Measurements from ENCODE around the gene CDK14.

CDK14 gene

GRCh38 chr7:90988516-90988915, 392.4 kb downstream of the CDK14 start:
- H3K4me3 Mint-ChIP-seq = no peak overlapping the region
- no peaks in the 10 kb centered on the region for H3K9me3 Mint-ChIP-seq
- H3K27me3 Mint-ChIP-seq = no peaks in the 10 kb centered on the region
- H3K27ac Mint-ChIP-seq = no peak overlapping the region
- no peaks in the 10 kb centered on the region for H3K36me3 Mint-ChIP-seq (ENCODE audit: low read depth)
- H3K4me1 Mint-ChIP-seq (ENCODE audit: low read depth) = no peaks in the 10 kb centered on the region

GRCh38 chr7:90988996-90989765, 393.1 kb downstream of the CDK14 start:
- Mint-ChIP-seq H3K4me3 (no peak overlapping the region), H3K9me3 (no peaks in the 10 kb centered on the region), H3K27ac (no peak overlapping the region), H3K4me1 (ENCODE audit: low read depth) (no peaks in the 10 kb centered on the region), H3K27me3 (no peaks in the 10 kb centered on the region), H3K36me3 (ENCODE audit: low read depth) (no peaks in the 10 kb centered on the region)

DNA sequence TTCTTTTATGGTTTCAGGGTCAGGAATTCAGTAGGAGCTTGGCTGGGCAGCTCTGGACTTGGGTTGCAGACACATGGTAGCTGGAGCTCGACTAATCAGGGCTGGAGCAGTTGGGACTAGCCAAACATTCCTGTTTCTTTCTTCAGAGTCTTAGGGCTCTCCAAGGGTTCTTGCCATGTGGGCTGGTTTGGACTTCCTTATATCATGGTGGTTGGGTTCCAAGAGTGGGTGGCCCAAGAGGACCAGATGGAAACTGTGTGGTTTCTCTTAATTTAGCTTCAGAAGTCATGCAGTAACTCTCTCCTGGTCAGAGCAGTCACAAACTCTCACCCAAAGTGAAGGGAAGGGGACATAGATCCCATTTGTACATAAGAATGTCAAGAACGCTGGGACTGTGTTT, 398.0 kb downstream of the CDK14 start:
- H3K4me3 Mint-ChIP-seq = no peak overlapping the region
- no peaks in the 10 kb centered on the region for H3K27me3 Mint-ChIP-seq
- H3K27ac Mint-ChIP-seq = no peak overlapping the region
- no peaks in the 10 kb centered on the region for H3K4me1 Mint-ChIP-seq (ENCODE audit: low read depth)
- H3K9me3 Mint-ChIP-seq = no peaks in the 10 kb centered on the region
- no peaks in the 10 kb centered on the region for H3K36me3 Mint-ChIP-seq (ENCODE audit: low read depth)

DNA sequence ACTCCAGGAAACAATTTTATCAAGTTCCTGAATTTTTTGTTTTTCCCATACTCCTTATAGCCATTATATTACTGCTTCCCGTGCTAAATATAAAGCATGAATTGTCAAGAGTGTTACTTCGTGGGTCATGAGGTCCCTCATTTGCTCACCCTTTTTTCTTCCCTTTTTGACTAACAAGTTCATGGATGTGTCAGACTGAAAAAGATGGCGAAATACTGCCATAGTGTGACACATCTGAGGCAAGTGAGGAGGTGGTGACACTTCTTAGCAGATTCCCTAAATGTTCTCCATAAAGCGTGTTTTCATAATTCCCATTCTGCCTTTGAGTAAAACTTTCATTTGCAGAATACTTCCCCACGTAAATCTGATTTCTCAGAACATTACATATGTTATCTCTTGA, 398.5 kb downstream of the CDK14 start:
- H3K9me3 Mint-ChIP-seq = no peaks in the 10 kb centered on the region
- H3K27me3 Mint-ChIP-seq = no peaks in the 10 kb centered on the region
- no peaks in the 10 kb centered on the region for H3K36me3 Mint-ChIP-seq (ENCODE audit: low read depth)
- no peak overlapping the region for H3K4me3 Mint-ChIP-seq
- H3K4me1 Mint-ChIP-seq (ENCODE audit: low read depth) = no peaks in the 10 kb centered on the region
- H3K27ac Mint-ChIP-seq = no peak overlapping the region

DNA sequence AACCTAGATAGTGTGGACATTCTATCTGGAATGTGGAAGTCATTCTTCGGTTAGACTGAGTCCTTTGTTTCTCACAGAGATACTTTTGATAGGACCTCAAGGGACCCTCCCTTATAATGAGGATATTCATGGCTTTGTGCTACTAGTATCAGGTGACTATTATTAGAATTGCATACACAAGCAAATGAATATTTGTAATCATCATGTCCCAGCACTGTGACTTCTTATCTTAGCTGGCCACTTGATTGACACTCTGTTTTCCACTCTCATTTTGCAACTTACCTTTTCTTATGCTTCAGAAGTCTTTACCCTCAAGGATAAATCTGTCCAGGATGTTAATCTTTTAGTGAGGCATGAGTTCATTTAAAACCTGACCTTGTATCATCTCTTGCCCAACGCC, 399.9 kb downstream of the CDK14 start:
- no peaks in the 10 kb centered on the region for H3K36me3 Mint-ChIP-seq (ENCODE audit: low read depth)

GRCh38 chr7:90999989-91000979, 404.2 kb downstream of the CDK14 start:
- Mint-ChIP-seq H3K4me1 (ENCODE audit: low read depth) (no peaks in the 10 kb centered on the region), H3K36me3 (ENCODE audit: low read depth) (no peaks in the 10 kb centered on the region), H3K9me3 (peaks cover 9% of the 10 kb centered on the region), H3K27me3 (no peaks in the 10 kb centered on the region), H3K4me3 (no peak overlapping the region), H3K27ac (no peak overlapping the region)

More for the DNA sequence above, 399.9 kb downstream of the CDK14 start:
- H3K9me3 Mint-ChIP-seq = no peaks in the 10 kb centered on the region
- no peaks in the 10 kb centered on the region for H3K27me3 Mint-ChIP-seq
- H3K27ac Mint-ChIP-seq = no peak overlapping the region
- H3K4me1 Mint-ChIP-seq (ENCODE audit: low read depth) = no peaks in the 10 kb centered on the region
- H3K4me3 Mint-ChIP-seq = no peak overlapping the region

- Mint-ChIP-seq H3K9me3 (peaks cover 9% of the 10 kb centered on the region), H3K36me3 (ENCODE audit: low read depth) (no peaks in the 10 kb centered on the region), H3K4me1 (ENCODE audit: low read depth) (no peaks in the 10 kb centered on the region), H3K27me3 (no peaks in the 10 kb centered on the region), H3K4me3 (no peak overlapping the region), H3K27ac (no peak overlapping the region)
Observed at GRCh38 chr7:91005024-91005423, 408.9 kb downstream of the CDK14 start.

DNA sequence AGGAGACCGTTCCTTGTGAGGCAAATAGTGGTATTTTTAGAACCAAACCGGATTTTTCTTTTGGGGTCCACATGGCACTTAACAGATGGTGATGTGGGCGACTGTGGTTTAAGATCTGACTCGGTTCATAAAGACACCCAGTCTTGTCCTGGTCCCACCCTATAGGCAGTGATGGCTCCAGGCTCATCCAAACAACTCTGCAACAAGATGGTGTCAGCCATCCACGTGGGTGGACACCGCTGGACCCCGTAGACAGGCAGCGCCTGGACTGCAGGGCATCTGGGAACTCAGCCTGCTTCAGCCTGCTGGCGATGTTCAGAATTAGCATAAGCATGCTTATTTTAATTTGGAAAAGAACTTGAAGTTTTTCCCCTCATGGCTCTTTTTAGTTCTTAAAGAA, 409.7 kb downstream of the CDK14 start:
- Mint-ChIP-seq H3K36me3 (ENCODE audit: low read depth) (no peaks in the 10 kb centered on the region), H3K4me1 (ENCODE audit: low read depth) (no peaks in the 10 kb centered on the region), H3K4me3 (no peak overlapping the region), H3K27ac (no peak overlapping the region), H3K27me3 (no peaks in the 10 kb centered on the region), H3K9me3 (peaks cover 9% of the 10 kb centered on the region)

DNA sequence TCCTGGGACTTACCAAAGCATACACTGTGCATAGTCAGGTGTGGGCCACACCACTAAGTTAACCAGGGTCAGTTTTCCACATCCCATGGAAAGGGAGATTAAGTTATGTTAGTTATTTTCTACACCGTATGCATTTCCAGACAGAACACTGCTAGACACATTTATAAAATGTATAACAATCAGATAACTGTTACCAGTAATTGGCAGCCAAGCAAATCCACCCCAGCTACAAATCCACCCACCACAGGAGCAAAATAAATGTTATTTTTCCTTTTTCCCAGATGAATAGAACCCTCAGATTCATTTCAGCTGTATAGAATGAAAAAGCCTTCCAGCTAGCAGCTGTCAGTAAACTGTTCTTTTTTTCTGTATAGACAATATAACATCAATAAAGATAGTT, 411.2 kb downstream of the CDK14 start:
- Mint-ChIP-seq H3K4me1 (ENCODE audit: low read depth) (no peaks in the 10 kb centered on the region), H3K4me3 (no peak overlapping the region), H3K36me3 (ENCODE audit: low read depth) (no peaks in the 10 kb centered on the region), H3K9me3 (peaks cover 9% of the 10 kb centered on the region), H3K27ac (no peak overlapping the region), H3K27me3 (no peaks in the 10 kb centered on the region)

- H3K4me1 Mint-ChIP-seq (ENCODE audit: low read depth) = no peaks in the 10 kb centered on the region
- no peak overlapping the region for H3K4me3 Mint-ChIP-seq
- H3K9me3 Mint-ChIP-seq = no peaks in the 10 kb centered on the region
- H3K27ac Mint-ChIP-seq = no peak overlapping the region
- H3K27me3 Mint-ChIP-seq = no peaks in the 10 kb centered on the region
- H3K36me3 Mint-ChIP-seq (ENCODE audit: low read depth) = no peaks in the 10 kb centered on the region
Observed at GRCh38 chr7:91013078-91013477, 417.0 kb downstream of the CDK14 start.

DNA sequence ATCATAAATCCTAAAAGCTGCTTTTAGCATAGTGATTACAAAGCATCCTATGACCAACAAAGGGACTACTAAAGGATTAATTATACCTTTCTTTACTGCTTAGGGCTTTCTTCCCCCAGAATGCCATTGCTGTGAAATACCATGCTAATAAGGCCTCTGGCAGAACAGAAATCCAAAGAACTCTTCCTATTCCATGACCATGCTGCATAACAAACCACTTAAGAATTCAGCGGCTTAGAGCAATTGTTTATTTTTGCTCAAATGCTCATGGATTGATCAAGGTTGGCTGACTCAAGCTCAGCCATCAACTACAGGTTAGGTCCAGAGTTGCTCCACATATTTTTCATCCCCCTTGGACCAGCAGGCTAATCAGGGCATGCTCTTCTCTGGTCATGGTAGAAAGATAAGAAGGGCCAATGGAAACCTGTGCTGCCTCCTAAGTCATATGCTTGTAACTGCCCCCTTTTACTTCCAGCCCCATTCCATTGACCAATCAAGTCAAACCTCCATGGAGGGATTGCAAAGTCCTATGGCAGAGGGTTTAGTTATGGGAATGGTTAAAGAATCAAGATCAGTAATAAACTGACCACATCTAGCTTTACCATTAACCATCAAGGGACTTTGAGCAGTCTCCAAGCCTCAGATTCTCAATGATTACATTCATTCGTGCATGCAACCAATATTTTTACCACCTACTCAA, 423.7 kb downstream of the CDK14 start:
- no peak overlapping the region for H3K4me3 Mint-ChIP-seq
- H3K27me3 Mint-ChIP-seq = no peaks in the 10 kb centered on the region
- no peaks in the 10 kb centered on the region for H3K4me1 Mint-ChIP-seq (ENCODE audit: low read depth)
- no peaks in the 10 kb centered on the region for H3K36me3 Mint-ChIP-seq (ENCODE audit: low read depth)
- H3K27ac Mint-ChIP-seq = no peak overlapping the region
- peaks cover 5% of the 10 kb centered on the region for H3K9me3 Mint-ChIP-seq

DNA sequence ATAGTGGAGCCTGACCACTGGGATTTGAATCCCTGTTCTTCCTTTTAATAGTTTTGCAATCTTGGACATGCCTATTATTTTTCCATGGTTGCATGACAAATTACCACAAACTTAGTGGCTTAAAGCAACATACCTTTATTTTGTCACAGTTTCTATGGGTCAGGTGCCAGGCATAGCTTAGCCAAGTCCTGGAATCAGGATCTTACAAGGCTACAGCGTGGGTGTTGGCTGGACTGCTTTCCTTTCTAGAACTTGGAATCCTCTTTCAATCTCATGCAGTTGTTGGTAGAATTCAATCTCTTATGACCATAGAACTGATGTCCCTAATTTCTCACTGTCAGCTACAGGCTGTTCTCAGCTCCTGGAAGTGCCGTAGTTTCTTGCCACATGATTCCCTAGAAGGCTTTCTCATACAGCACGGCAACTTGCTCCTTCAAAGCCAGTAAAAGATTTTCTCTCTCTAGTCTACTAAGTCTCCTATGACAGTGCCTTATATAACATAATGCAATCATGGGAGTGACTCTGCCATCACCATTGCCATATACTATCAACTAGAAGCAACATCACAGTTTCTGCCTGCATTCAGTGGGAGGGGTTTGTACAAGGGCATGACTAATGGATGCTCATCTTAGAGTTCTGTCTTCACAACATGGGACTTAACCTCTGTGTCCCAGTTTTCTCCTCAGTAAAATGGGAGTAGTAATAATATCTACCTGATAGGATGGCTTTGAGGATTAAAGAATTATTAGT, 424.7 kb downstream of the CDK14 start:
- no peak overlapping the region for H3K4me3 Mint-ChIP-seq
- no peaks in the 10 kb centered on the region for H3K36me3 Mint-ChIP-seq (ENCODE audit: low read depth)
- H3K9me3 Mint-ChIP-seq = peaks cover 5% of the 10 kb centered on the region
- H3K27ac Mint-ChIP-seq = no peak overlapping the region
- no peaks in the 10 kb centered on the region for H3K27me3 Mint-ChIP-seq
- no peaks in the 10 kb centered on the region for H3K4me1 Mint-ChIP-seq (ENCODE audit: low read depth)

DNA sequence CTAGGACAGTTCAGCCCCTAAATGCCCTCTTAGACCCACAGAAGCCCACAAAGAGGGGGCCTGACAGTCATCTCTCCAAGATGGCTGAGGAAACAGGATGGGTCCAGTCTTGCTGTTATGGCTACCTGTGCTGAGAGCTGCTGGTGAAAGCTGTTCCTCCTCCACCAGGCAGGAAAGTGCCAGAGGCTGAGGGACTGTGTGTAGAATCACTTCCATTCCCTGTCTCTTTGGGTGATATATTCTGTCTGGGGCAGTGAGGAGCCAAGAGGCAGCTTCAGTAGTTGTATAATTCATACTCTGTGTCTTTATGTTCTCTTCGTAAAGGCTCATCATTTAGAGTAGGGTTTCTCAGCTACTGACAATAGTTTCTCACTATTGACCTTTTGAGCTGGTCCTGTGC, 425.8 kb downstream of the CDK14 start:
- Mint-ChIP-seq H3K4me3 (no peak overlapping the region), H3K4me1 (ENCODE audit: low read depth) (no peaks in the 10 kb centered on the region), H3K27me3 (no peaks in the 10 kb centered on the region), H3K36me3 (ENCODE audit: low read depth) (no peaks in the 10 kb centered on the region), H3K27ac (no peak overlapping the region), H3K9me3 (peaks cover 5% of the 10 kb centered on the region)

- Mint-ChIP-seq H3K27me3 (no peaks in the 10 kb centered on the region), H3K4me1 (ENCODE audit: low read depth) (no peaks in the 10 kb centered on the region), H3K4me3 (no peak overlapping the region), H3K27ac (no peak overlapping the region), H3K36me3 (ENCODE audit: low read depth) (no peaks in the 10 kb centered on the region), H3K9me3 (no peaks in the 10 kb centered on the region)
Observed at GRCh38 chr7:91025906-91026390, 429.8 kb downstream of the CDK14 start.

Measured in stimulated activated naive CD8-positive, alpha-beta T cell treated with anti-CD3 and anti-CD28 coated beads, Interleukin-15, Interleukin-2, amounts not matched to agents 100 ng/mL and 50 ng/mL, for 24 hours (primary cell).